ENCODE results near the gene MMEL1. TPM values are rescaled to one million over a fixed set of nuclear protein-coding genes. Genes with fewer than 3 reads are reported as not detected.
"Not testable (repeated sequence)": the region's sequence is repeated elsewhere in the genome, so short reads cannot be mapped to it uniquely, and the experiment has no call there.

MMEL1 gene
- polyA plus RNA-seq, 2 of the 4 experiments (the other 2 are of a cell fraction) = not detected

DNA sequence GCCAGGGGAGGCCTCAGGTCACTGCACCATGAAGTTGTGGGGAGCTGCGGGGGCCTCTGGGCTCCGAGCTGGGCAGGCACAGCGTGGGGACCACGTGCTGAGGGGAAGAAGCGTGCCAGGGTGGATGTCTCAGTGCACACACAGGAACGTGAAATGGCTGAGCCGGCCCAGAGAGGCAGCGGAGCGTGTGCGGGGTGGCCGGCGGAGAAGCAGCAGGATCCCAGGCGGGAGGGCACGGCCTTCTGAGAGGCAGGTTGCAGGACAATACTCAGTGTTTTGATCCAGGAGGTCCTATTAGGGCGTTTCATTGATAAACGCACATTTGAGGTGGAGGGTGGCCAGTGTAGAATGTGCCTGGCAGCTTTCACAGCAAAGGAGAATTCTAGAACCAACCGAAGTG lies 63.8 kb downstream of the MMEL1 start:
- Histone ChIP-seq H3K4me1 (no peaks in the 10 kb centered on the region), H3K27ac (no peak overlapping the region), H3K9me3 (peaks cover 4% of the 10 kb centered on the region; the same call in 1 of the 3 replicates), H3K4me2 (no peak overlapping the region), H3K4me3 (no peak overlapping the region)
- WGBS (ENCODE audit: missing lambda C conversion rate) = 68% methylated on average over 13 of the region's 17 CpGs
- ChIA-PET POLR2A (no interaction called here), CTCF (no interaction called here)
- ATAC-seq (no peak), FAIRE-seq (no peak), DNase-seq (ENCODE audit: low read depth in 1 of 2, low spot score in 1 of 2) (no peak)
- no peak for TF ChIP-seq CBX2 (IDR thresholded peaks at IDR 0.05; ENCODE audit: borderline replicate concordance, low read depth)
- TF ChIP-seq EHMT2 (IDR thresholded peaks at IDR 0.05; ENCODE audit: low read depth) = no peak
- TF ChIP-seq MYC (IDR thresholded peaks at IDR 0.05; ENCODE audit: borderline replicate concordance, low read length) = no peak
- TF ChIP-seq, protein P1, sequence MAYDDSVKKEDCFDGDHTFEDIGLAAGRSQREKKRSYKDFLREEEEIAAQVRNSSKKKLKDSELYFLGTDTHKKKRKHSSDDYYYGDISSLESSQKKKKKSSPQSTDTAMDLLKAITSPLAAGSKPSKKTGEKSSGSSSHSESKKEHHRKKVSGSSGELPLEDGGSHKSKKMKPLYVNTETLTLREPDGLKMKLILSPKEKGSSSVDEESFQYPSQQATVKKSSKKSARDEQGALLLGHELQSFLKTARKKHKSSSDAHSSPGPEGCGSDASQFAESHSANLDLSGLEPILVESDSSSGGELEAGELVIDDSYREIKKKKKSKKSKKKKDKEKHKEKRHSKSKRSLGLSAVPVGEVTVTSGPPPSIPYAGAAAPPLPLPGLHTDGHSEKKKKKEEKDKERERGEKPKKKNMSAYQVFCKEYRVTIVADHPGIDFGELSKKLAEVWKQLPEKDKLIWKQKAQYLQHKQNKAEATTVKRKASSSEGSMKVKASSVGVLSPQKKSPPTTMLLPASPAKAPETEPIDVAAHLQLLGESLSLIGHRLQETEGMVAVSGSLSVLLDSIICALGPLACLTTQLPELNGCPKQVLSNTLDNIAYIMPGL (CRISPR knock-in tag; IDR thresholded peaks at IDR 0.05; ENCODE audit: borderline replicate concordance) = no peak
- no peak for TF ChIP-seq EHF (CRISPR knock-in tag; IDR thresholded peaks at IDR 0.05)
- TF ChIP-seq HDAC2 (IDR thresholded peaks at IDR 0.05) = no peak
- no peak for TF ChIP-seq NR3C1 (IDR thresholded peaks at IDR 0.05)
- TF ChIP-seq RARB (CRISPR knock-in tag; IDR thresholded peaks at IDR 0.05) = no peak
- no peak for TF ChIP-seq CBX8 (IDR thresholded peaks at IDR 0.05)
- TF ChIP-seq, protein P2, sequence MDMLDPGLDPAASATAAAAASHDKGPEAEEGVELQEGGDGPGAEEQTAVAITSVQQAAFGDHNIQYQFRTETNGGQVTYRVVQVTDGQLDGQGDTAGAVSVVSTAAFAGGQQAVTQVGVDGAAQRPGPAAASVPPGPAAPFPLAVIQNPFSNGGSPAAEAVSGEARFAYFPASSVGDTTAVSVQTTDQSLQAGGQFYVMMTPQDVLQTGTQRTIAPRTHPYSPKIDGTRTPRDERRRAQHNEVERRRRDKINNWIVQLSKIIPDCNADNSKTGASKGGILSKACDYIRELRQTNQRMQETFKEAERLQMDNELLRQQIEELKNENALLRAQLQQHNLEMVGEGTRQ (IDR thresholded peaks at IDR 0.05) = no peak
- TF ChIP-seq CHD4 (IDR thresholded peaks at IDR 0.05; ENCODE audit: borderline replicate concordance) = no peak

- CTCF ChIA-PET; H3K4me1 ChIP-seq; POLR2A ChIA-PET; H3K27ac ChIP-seq; FAIRE-seq; H3K4me2 ChIP-seq; DNase-seq (ENCODE audit: low read depth in 1 of 2, low spot score in 1 of 2); H3K9me3 ChIP-seq; H3K4me3 ChIP-seq: not testable (repeated sequence)
- peak in 1 of 2 experiments; percentile 29; a peak in 2 of 6 replicates for ATAC-seq
- WGBS (ENCODE audit: missing lambda C conversion rate) = no CpG with 5 or more reads among the region's 17 CpGs
Observed at GRCh38 chr1:2568187-2568816, 64.5 kb downstream of the MMEL1 start.

DNA sequence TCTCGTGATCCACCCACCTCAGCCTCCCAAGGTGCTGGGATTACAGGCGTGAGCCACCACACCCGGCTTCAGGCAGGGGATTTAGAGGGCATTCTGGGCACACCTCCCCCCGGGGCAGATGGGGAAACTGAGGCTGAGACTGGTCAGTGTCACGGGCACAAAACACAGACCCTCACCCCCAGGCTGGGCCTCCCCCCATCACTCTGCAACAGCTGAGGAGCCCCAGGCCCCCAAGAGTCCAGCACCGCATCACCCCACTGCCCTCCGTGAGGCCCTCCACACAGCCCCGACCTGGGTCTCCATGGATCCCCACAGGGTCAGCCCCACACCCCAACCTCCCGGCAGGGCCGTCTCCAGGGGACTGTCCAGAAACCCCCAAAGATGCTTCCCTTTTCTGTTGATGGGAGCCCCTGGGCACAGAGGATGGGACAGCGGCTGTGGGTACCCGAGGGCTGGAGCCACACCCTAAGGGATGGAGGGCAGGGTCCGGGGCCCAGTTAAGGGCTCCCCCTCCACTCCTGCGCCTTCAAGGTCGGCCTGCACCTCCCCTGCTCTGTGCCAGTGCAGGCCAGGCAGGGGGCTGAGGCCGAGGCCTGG lies 65.6 kb downstream of the MMEL1 start:
- H3K9me3 ChIP-seq = no peaks in the 10 kb centered on the region
- no peak overlapping the region for H3K4me2 ChIP-seq
- CTCF ChIA-PET = no interaction called here
- no peak for ATAC-seq
- no peak for DNase-seq (ENCODE audit: low read depth in 1 of 2, low spot score in 1 of 2)
- no peak overlapping the region for H3K27ac ChIP-seq
- POLR2A ChIA-PET = no interaction called here
- no peaks in the 10 kb centered on the region for H3K4me1 ChIP-seq
- no peak overlapping the region for H3K4me3 ChIP-seq
- no peak for TF ChIP-seq RCOR1 (IDR thresholded peaks at IDR 0.05; ENCODE audit: low read depth, low read length)
- TF ChIP-seq CBX2 (IDR thresholded peaks at IDR 0.05; ENCODE audit: borderline replicate concordance, low read depth) = no peak
- TF ChIP-seq NPAS2 (CRISPR knock-in tag; IDR thresholded peaks at IDR 0.05; ENCODE audit: borderline replicate concordance) = no peak
- TF ChIP-seq, protein P1 (CRISPR knock-in tag; IDR thresholded peaks at IDR 0.05; ENCODE audit: borderline replicate concordance) = no peak
- TF ChIP-seq, protein P2 (IDR thresholded peaks at IDR 0.05) = no peak
- no peak for TF ChIP-seq MAFK (IDR thresholded peaks at IDR 0.05; ENCODE audit: partially characterized antibody)
- TF ChIP-seq RFX5 (IDR thresholded peaks at IDR 0.05) = no peak
- no peak for TF ChIP-seq FOSB (CRISPR knock-in tag; IDR thresholded peaks at IDR 0.05)
- TF ChIP-seq RARB (CRISPR knock-in tag; IDR thresholded peaks at IDR 0.05) = no peak
- no peak for TF ChIP-seq ZFP36 (IDR thresholded peaks at IDR 0.05; ENCODE audit: borderline replicate concordance, partially characterized antibody)
- no peak for TF ChIP-seq FOSL2 (IDR thresholded peaks at IDR 0.05)
- no peak for TF ChIP-seq FOSL2 (CRISPR knock-in tag; IDR thresholded peaks at IDR 0.05)
- no peak for TF ChIP-seq HOXB5 (CRISPR knock-in tag; IDR thresholded peaks at IDR 0.05)
- TF ChIP-seq ZSCAN20 (CRISPR knock-in tag; IDR thresholded peaks at IDR 0.05) = no peak
- TF ChIP-seq JUNB (IDR thresholded peaks at IDR 0.05) = no peak
- TF ChIP-seq HOXB13 (CRISPR knock-in tag; IDR thresholded peaks at IDR 0.05; ENCODE audit: low read depth) = no peak
- no peak for TF ChIP-seq POLR2A (IDR thresholded peaks at IDR 0.05; ENCODE audit: low read length)
- no peak for TF ChIP-seq POLR2AphosphoS2 (conservative IDR thresholded peaks at IDR 0.05; ENCODE audit: low read length)
- TF ChIP-seq, protein P3, sequence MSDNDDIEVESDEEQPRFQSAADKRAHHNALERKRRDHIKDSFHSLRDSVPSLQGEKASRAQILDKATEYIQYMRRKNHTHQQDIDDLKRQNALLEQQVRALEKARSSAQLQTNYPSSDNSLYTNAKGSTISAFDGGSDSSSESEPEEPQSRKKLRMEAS (IDR thresholded peaks at IDR 0.05) = no peak
- TF ChIP-seq HOXA7 (CRISPR knock-in tag; IDR thresholded peaks at IDR 0.05) = no peak
- TF ChIP-seq GATA3 (IDR thresholded peaks at IDR 0.05; ENCODE audit: borderline replicate concordance) = no peak
- no peak for FAIRE-seq
- 77% methylated on average over 7 of the region's 16 CpGs for WGBS (ENCODE audit: missing lambda C conversion rate)
